ENCODE results near the gene PPOX. TPM values are rescaled to one million over a fixed set of nuclear protein-coding genes. Genes with fewer than 3 reads are reported as not detected.
A peak's percentile ranks its signal among the peaks of the same experiment; 100 is the strongest.

PPOX gene
- total RNA-seq, 1 donor from 2014 or later = 56.5 TPM

DNA sequence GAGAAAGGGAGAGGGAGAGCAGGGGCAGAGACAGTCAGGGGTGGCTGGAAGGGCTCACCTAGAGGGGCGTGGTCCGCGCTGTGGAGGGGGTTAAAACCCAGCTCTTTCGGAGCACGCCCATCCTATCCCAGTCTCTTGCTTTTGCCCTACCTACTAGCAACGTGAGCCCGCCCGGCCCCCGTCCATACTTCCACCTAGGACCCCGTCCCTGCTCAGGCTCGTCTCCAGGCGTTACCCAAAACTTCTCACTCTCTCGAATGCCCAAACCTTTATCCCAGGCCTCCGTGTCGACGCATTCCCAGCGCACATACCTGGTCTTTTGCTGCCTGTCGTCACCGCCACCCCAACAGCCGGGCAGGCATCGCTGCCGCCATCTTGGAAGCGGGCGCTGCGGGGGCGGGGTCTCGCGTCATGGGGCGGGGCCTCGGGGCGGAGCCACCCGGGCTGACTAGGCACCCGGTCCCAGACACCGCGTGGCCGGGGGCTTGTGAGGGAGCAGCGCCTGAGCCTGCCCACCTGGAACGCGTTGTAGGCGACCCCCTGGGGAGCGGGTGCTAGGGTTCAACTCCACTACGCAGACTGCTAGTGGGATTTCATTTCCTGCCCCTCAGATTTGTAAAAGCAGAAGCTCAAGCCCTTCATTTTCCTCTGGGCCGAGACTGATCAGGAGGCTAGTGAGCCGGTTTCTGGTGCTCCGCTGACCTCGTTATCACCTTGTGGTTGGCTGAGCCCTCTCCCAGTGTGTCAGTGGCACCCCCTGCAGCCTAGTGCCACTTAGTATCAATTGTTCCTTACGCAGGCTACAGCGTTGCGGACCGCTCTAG lies 11.1 kb downstream of the PPOX start, which contains the start of gene B4GALT3:
TSS of gene B4GALT3 (minus strand) at position 396 of the 824 bp plus-strand sequence. CDS start 1,447 bp downstream, outside the sequence.
- TF ChIP-seq, protein P1, sequence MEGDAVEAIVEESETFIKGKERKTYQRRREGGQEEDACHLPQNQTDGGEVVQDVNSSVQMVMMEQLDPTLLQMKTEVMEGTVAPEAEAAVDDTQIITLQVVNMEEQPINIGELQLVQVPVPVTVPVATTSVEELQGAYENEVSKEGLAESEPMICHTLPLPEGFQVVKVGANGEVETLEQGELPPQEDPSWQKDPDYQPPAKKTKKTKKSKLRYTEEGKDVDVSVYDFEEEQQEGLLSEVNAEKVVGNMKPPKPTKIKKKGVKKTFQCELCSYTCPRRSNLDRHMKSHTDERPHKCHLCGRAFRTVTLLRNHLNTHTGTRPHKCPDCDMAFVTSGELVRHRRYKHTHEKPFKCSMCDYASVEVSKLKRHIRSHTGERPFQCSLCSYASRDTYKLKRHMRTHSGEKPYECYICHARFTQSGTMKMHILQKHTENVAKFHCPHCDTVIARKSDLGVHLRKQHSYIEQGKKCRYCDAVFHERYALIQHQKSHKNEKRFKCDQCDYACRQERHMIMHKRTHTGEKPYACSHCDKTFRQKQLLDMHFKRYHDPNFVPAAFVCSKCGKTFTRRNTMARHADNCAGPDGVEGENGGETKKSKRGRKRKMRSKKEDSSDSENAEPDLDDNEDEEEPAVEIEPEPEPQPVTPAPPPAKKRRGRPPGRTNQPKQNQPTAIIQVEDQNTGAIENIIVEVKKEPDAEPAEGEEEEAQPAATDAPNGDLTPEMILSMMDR (IDR thresholded peaks at IDR 0.05; ENCODE audit: unreplicated experiment) = peak; percentile 30
- peak within 1 kb of the TSS; percentile 98 for H3K27ac Mint-ChIP-seq
- peaks cover 13% of the 10 kb centered on the region for H3K36me3 Mint-ChIP-seq (ENCODE audit: insufficient read depth)
- no peaks in the 10 kb centered on the region for H3K9me3 Mint-ChIP-seq (ENCODE audit: low read depth)
- H3K27me3 Mint-ChIP-seq = no peaks in the 10 kb centered on the region
- peak within 1 kb of the TSS; percentile 97 for H3K4me3 Mint-ChIP-seq (ENCODE audit: low read depth)
- peak; percentile 94 for DNase-seq (ENCODE audit: low spot score, unreplicated experiment)
- H3K4me1 Mint-ChIP-seq (ENCODE audit: low read depth) = peaks cover 17% of the 10 kb centered on the region

DNA sequence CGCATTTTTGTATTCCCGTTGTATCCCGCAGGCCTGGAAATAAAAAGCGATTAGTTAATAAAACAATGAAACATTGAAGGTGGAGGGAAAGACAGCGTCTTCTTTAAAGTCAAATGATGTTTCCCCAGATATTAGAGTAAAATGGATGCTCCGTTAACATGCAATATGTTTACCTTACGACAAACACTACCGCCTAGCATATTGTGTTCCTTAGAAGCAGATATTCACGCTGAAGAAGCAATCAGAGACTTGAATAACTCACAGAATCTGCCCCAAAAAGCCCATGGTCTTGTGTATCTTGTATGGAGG lies 11.7 kb downstream of the PPOX start:
- peak overlapping the region; percentile 98 for H3K27ac Mint-ChIP-seq
- TF ChIP-seq, protein P1 (IDR thresholded peaks at IDR 0.05; ENCODE audit: unreplicated experiment) = no peak
- peak overlapping the region; percentile 97 for H3K4me3 Mint-ChIP-seq (ENCODE audit: low read depth)
- no peaks in the 10 kb centered on the region for H3K9me3 Mint-ChIP-seq (ENCODE audit: low read depth)
- peaks cover 17% of the 10 kb centered on the region for H3K4me1 Mint-ChIP-seq (ENCODE audit: low read depth)
- DNase-seq (ENCODE audit: low spot score, unreplicated experiment) = no peak
- no peaks in the 10 kb centered on the region for H3K27me3 Mint-ChIP-seq
- H3K36me3 Mint-ChIP-seq (ENCODE audit: insufficient read depth) = peaks cover 9% of the 10 kb centered on the region

DNA sequence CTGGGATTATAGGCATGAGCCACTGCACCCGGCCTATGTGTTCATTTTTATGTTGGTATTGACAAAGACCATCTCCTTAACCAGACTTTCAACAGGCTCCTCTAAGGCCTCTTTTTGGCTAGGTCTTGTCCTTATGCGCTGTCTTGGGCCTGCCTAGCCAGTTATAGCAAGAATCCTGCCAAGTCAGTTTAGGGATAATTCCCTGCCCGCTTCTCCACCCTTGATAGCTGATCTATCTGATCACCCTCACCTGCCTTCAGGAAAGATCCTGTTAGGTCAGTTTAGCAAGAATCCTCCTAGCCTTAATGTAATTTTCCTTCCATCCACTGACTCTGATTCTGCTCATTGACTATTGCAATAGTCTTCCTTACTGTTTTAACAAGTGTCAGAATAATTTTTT lies 13.5 kb downstream of the PPOX start:
- Mint-ChIP-seq H3K27me3 (no peaks in the 10 kb centered on the region), H3K36me3 (ENCODE audit: insufficient read depth) (peaks cover 3% of the 10 kb centered on the region), H3K4me1 (ENCODE audit: low read depth) (peaks cover 17% of the 10 kb centered on the region), H3K4me3 (ENCODE audit: low read depth) (no peak overlapping the region), H3K9me3 (ENCODE audit: low read depth) (no peaks in the 10 kb centered on the region), H3K27ac (no peak overlapping the region)
- TF ChIP-seq, protein P1 (IDR thresholded peaks at IDR 0.05; ENCODE audit: unreplicated experiment) = no peak
- no peak for DNase-seq (ENCODE audit: low spot score, unreplicated experiment)

DNA sequence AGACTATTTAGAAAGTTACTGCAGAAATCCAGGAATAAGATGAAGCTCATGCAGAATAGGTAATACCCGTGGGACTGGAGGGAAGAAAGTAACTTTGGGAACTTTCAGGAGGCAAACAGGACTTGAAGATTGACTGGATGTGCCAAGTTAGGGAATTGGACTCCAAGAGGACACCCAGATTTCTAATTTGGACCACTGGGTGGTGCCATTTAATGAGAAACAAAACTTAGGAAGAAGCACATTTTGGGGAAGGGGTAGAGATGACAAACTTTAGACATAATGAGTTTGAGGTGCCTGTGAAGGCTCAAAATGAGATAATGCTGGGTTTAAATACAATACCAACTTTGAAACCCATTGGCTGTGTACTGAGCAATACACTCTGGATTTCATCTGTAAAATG lies 14.4 kb downstream of the PPOX start:
- no peak for DNase-seq (ENCODE audit: low spot score, unreplicated experiment)
- H3K36me3 Mint-ChIP-seq (ENCODE audit: insufficient read depth) = peaks cover under 1% of the 10 kb centered on the region
- TF ChIP-seq, protein P1 (IDR thresholded peaks at IDR 0.05; ENCODE audit: unreplicated experiment) = no peak
- H3K9me3 Mint-ChIP-seq (ENCODE audit: low read depth) = no peaks in the 10 kb centered on the region
- no peak overlapping the region for H3K4me3 Mint-ChIP-seq (ENCODE audit: low read depth)
- peaks cover 17% of the 10 kb centered on the region for H3K4me1 Mint-ChIP-seq (ENCODE audit: low read depth)
- H3K27ac Mint-ChIP-seq = no peak overlapping the region
- H3K27me3 Mint-ChIP-seq = no peaks in the 10 kb centered on the region

DNA sequence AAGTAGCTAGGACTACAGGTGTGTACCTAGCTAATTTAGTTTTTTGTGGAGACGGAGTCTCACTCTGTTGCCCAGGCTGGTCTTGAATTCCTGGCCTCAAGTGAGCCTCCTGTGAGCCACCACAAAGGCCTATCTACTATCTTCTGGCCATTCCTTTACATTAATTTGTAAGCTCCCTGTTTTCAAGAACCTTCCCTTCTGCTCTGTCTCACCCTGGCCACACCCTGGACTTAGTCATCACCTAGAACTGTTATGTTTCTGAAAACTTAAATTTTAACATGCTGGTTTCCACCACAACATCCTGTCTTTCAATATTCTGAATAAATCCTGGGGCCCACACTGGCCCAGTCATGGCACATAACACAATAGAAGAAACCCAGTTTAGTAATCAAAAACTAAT lies 16.0 kb downstream of the PPOX start:
- Mint-ChIP-seq H3K36me3 (ENCODE audit: insufficient read depth) (no peaks in the 10 kb centered on the region), H3K27ac (no peak overlapping the region), H3K4me1 (ENCODE audit: low read depth) (peaks cover 8% of the 10 kb centered on the region), H3K4me3 (ENCODE audit: low read depth) (no peak overlapping the region), H3K27me3 (peaks cover 4% of the 10 kb centered on the region), H3K9me3 (ENCODE audit: low read depth) (no peaks in the 10 kb centered on the region)
- TF ChIP-seq, protein P1 (IDR thresholded peaks at IDR 0.05; ENCODE audit: unreplicated experiment) = no peak
- DNase-seq (ENCODE audit: low spot score, unreplicated experiment) = no peak

Data from progenitor cell of endocrine pancreas (in vitro differentiated cells).